Trophoblast cell (in vitro differentiated cells and primary cell): ENCODE results near the gene PEX10.

Experiments used
- DNase-seq, 2 donors: peaks; one replicate each; pipeline ENCODE4 v3.0.0-alpha.2; 2016
- H2AFZ ChIP-seq: 2 replicates; pipeline ENCODE4 v1.6.1; 2013; ENCODE audit warnings: low read length, moderate library complexity, mild to moderate bottlenecking; ENCODE audit not compliant: insufficient read depth, poor library complexity
- H2AK5ac ChIP-seq: 2 replicates; pipeline ENCODE4 v1.6.1; 2013; ENCODE audit warnings: mild to moderate bottlenecking, low read length
- H2BK120ac ChIP-seq: 2 replicates; pipeline ENCODE4 v1.6.1; 2013; ENCODE audit warnings: low read length, mild to moderate bottlenecking, moderate library complexity; ENCODE audit not compliant: insufficient read depth, poor library complexity
- H2BK12ac ChIP-seq: 2 replicates; pipeline ENCODE4 v1.6.1; 2013; ENCODE audit warnings: mild to moderate bottlenecking, low read length, moderate library complexity
- H2BK5ac ChIP-seq: 2 replicates; pipeline ENCODE4 v1.6.1; 2013; ENCODE audit warnings: low read length, low read depth, moderate library complexity, mild to moderate bottlenecking; ENCODE audit not compliant: poor library complexity
- H3K14ac ChIP-seq: 2 replicates; pipeline ENCODE4 v1.6.1; 2013; ENCODE audit warnings: mild to moderate bottlenecking, low read length
- H3K18ac ChIP-seq: 2 replicates; pipeline ENCODE4 v1.6.1; 2013; ENCODE audit warnings: mild to moderate bottlenecking, low read length
- H3K23ac ChIP-seq: 2 replicates; pipeline ENCODE4 v1.6.1; 2013; ENCODE audit warnings: low read length
- H3K27ac ChIP-seq: 2 replicates; pipeline ENCODE4 v1.5.1; 2013; ENCODE audit warnings: low read depth, mild to moderate bottlenecking, inconsistent platforms, low read length, moderate library complexity
- H3K27me3 ChIP-seq: 2 replicates; pipeline ENCODE4 v1.6.1; 2013; ENCODE audit warnings: inconsistent platforms, mild to moderate bottlenecking, low read length, moderate library complexity; ENCODE audit not compliant: insufficient read depth
- H3K36me3 ChIP-seq, 2 experiments: 1 replicate in 1 of 2; 2 replicates in 1 of 2; pipeline ENCODE4 v1.6.1; 2013; ENCODE audit warnings: low read length in 2 of 2, mild to moderate bottlenecking in 2 of 2, moderate library complexity in 1 of 2; ENCODE audit not compliant: insufficient read depth in 2 of 2, control insufficient read depth in 1 of 2
- H3K4ac ChIP-seq: 2 replicates; pipeline ENCODE4 v1.6.1; 2013; ENCODE audit warnings: low read depth, mild to moderate bottlenecking, low read length, moderate library complexity
- H3K4me1 ChIP-seq, 2 experiments: 1 replicate in 1 of 2; 2 replicates in 1 of 2; pipeline ENCODE4 v1.6.1; 2013; ENCODE audit warnings: low read length in 2 of 2, mild to moderate bottlenecking in 2 of 2, moderate library complexity in 1 of 2; ENCODE audit not compliant: insufficient read depth in 2 of 2, control insufficient read depth in 1 of 2
- H3K4me2 ChIP-seq: 2 replicates; pipeline ENCODE4 v1.6.1; 2013; ENCODE audit warnings: inconsistent platforms, mild to moderate bottlenecking, low read length, moderate library complexity
- H3K4me3 ChIP-seq: 2 replicates; pipeline ENCODE4 v1.5.1; 2013; ENCODE audit warnings: mild to moderate bottlenecking, low read depth, low read length, inconsistent platforms
- H3K79me1 ChIP-seq: one replicate; pipeline ENCODE4 v1.6.1; 2013; ENCODE audit warnings: low read length
- H3K79me2 ChIP-seq: 2 replicates; pipeline ENCODE4 v1.6.1; 2013; ENCODE audit warnings: low read length, mild to moderate bottlenecking; ENCODE audit not compliant: control insufficient read depth, insufficient read depth, poor library complexity
- H3K9ac ChIP-seq: 2 replicates; pipeline ENCODE4 v1.6.1; 2013; ENCODE audit warnings: mild to moderate bottlenecking, low read length
- H3K9me3 ChIP-seq: 2 replicates; pipeline ENCODE4 v1.6.1; 2013; ENCODE audit warnings: low read depth, mild to moderate bottlenecking, control low read depth, inconsistent platforms, low read length; ENCODE audit not compliant: insufficient read depth
- H4K12ac ChIP-seq: 2 replicates; pipeline ENCODE4 v1.6.1; 2013; ENCODE audit warnings: low read depth, mild to moderate bottlenecking, low read length, moderate library complexity
- H4K8ac ChIP-seq: 2 replicates; pipeline ENCODE4 v1.6.1; 2013; ENCODE audit warnings: low read depth, mild to moderate bottlenecking, low read length, moderate library complexity
- H4K91ac ChIP-seq: one replicate; pipeline ENCODE4 v1.6.1; 2013; ENCODE audit warnings: low read depth, mild to moderate bottlenecking, low read length, moderate library complexity
- WGBS: extraction: QIAGEN DNeasy Blood & Tissue Kit; methylation state at CpG from one replicate; pipeline ENCODE4 v1.1.7; 2013; ENCODE audit warnings: missing lambda C conversion rate; ENCODE audit not compliant: insufficient read length, insufficient coverage; ENCODE audit errors: extremely low coverage; 5-methylcytosine and 5-hydroxymethylcytosine counted together

Gene PEX10

GRCh38 chr1:2399890-2400575, 12.3 kb downstream of the PEX10 start:
- Histone ChIP-seq H2BK5ac (no peak overlapping the region), H2AFZ (no peak overlapping the region), H3K4ac (no peak overlapping the region), H3K14ac (no peak overlapping the region), H4K12ac (no peak overlapping the region), H2BK12ac (no peak overlapping the region), H3K79me2 (no peaks in the 10 kb centered on the region), H3K18ac (no peak overlapping the region), H3K4me2 (no peak overlapping the region), H3K4me1 (peaks cover 3 to 5% of the 10 kb centered on the region in 2 experiments), H3K4me3 (no peak overlapping the region), H2BK120ac (no peak overlapping the region), H3K27ac (no peak overlapping the region), H3K79me1 (no peaks in the 10 kb centered on the region), H3K9ac (no peak overlapping the region), H3K36me3 (peaks cover 80 to 86% of the 10 kb centered on the region in 2 experiments), H2AK5ac (no peak overlapping the region), H4K8ac (no peak overlapping the region), H3K23ac (no peak overlapping the region), H4K91ac (no peak overlapping the region), H3K27me3 (no peaks in the 10 kb centered on the region), H3K9me3 (no peaks in the 10 kb centered on the region)
- WGBS: no CpG with 5 or more reads among the region's 22 CpGs
- no peak for DNase-seq

DNA sequence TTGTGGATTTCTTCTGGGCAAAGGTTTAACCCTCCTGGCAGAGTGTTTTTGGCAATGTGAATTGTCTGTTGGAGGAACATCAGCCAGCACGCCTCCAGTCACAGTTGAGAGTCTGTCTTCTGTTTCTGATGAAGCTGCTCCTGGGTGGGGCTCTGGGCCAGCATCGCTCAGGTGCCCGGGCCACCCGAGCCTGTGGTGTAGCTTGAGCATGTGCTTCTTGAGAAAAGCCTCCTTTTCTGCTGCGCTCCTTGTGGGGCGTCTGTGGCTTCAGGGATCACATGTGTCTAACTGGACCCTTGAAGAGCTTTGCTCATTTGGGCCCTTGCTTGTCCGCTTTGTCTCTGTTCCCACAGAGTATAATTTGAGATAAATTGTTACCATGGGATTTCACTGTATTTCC, 13.5 kb downstream of the PEX10 start:
- H3K23ac ChIP-seq: no peak overlapping the region
- H4K91ac ChIP-seq: no peak overlapping the region

DNA sequence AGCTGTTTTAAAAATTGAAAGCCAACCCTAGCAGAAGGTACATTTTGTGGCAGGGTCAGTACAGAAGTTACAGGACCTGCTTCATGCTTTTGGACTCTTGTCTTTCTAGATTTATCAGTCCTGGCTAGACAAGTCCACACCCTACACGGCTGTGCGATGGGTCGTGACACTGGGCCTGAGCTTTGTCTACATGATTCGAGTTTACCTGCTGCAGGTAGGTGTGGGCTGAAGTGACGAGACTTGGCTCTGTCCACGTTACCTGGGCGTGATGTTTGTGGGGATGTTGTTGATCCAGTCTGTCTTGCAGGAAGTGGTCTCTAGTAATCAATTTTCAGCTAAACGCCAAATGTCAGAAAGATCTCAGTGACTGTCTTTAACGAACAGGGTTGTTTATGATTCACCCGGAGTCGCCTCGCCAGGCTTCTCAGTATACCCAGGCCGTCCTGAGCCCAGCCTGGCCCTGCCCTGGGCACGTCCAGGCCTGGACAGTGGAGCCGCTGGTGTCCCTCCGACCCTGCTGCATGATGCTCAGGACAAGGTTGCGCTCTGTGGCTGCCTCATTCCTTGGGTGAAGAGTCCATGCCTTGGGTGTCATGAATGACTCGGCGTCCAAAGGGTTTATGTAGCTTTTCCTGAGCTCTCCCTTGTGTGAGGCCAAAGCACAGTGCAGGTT, 15.2 kb downstream of the PEX10 start:
- H2BK120ac ChIP-seq: no peak overlapping the region

More for the DNA sequence above, 13.5 kb downstream of the PEX10 start:
- Histone ChIP-seq H3K4me1 (no peaks in the 10 kb centered on the region), H3K18ac (no peak overlapping the region), H2AFZ (no peak overlapping the region), H3K79me1 (no peaks in the 10 kb centered on the region), H4K8ac (no peak overlapping the region), H2BK5ac (no peak overlapping the region), H3K27me3 (no peaks in the 10 kb centered on the region), H3K27ac (no peak overlapping the region), H4K12ac (no peak overlapping the region), H3K4me3 (no peak overlapping the region), H3K79me2 (no peaks in the 10 kb centered on the region), H3K9ac (no peak overlapping the region), H2BK120ac (no peak overlapping the region), H2AK5ac (no peak overlapping the region), H3K9me3 (no peaks in the 10 kb centered on the region), H3K4me2 (no peak overlapping the region), H3K4ac (no peak overlapping the region), H3K36me3 (peaks cover 80 to 86% of the 10 kb centered on the region in 2 experiments), H3K14ac (no peak overlapping the region), H2BK12ac (no peak overlapping the region)
- no peak for DNase-seq
- WGBS: no CpG with 5 or more reads among the region's 7 CpGs

GRCh38 chr1:2396476-2396875, 15.9 kb downstream of the PEX10 start:
- Histone ChIP-seq H3K14ac (no peak overlapping the region), H3K27ac (no peak overlapping the region), H2BK5ac (no peak overlapping the region), H2AK5ac (no peak overlapping the region), H3K23ac (no peak overlapping the region), H3K4ac (no peak overlapping the region), H2AFZ (no peak overlapping the region), H3K18ac (no peak overlapping the region), H4K91ac (no peak overlapping the region), H3K4me2 (no peak overlapping the region), H3K79me1 (peaks cover 3% of the 10 kb centered on the region), H3K9ac (no peak overlapping the region), H4K8ac (no peak overlapping the region), H3K79me2 (peaks cover 14% of the 10 kb centered on the region), H3K9me3 (no peaks in the 10 kb centered on the region), H4K12ac (no peak overlapping the region), H3K27me3 (no peaks in the 10 kb centered on the region), H3K36me3 (peaks cover 63 to 75% of the 10 kb centered on the region in 2 experiments), H2BK120ac (no peak overlapping the region), H3K4me3 (no peak overlapping the region), H2BK12ac (no peak overlapping the region), H3K4me1 (peaks cover 5 to 9% of the 10 kb centered on the region in 2 experiments)
- no peak for DNase-seq
- WGBS: no CpG with 5 or more reads among the region's 5 CpGs

More for the DNA sequence above, 15.2 kb downstream of the PEX10 start:
- H3K79me2 ChIP-seq: peaks cover 9% of the 10 kb centered on the region
- H3K4me2 ChIP-seq: no peak overlapping the region
- no peak overlapping the region for H3K4me3 ChIP-seq
- H3K23ac ChIP-seq: no peak overlapping the region
- no CpG with 5 or more reads among the region's 19 CpGs for WGBS
- H3K27ac ChIP-seq: no peak overlapping the region
- no peak overlapping the region for H3K4ac ChIP-seq
- no peak overlapping the region for H2BK5ac ChIP-seq
- DNase-seq: no peak
- H4K8ac ChIP-seq: no peak overlapping the region
- H3K9me3 ChIP-seq: no peaks in the 10 kb centered on the region
- H2AFZ ChIP-seq: no peak overlapping the region
- H3K36me3 ChIP-seq: peaks cover 69 to 82% of the 10 kb centered on the region in 2 experiments
- H2BK12ac ChIP-seq: no peak overlapping the region
- H3K18ac ChIP-seq: peak overlapping the region; percentile 2
- peaks cover 5 to 9% of the 10 kb centered on the region in 2 experiments for H3K4me1 ChIP-seq
- no peaks in the 10 kb centered on the region for H3K27me3 ChIP-seq
- H4K91ac ChIP-seq: no peak overlapping the region
- H3K79me1 ChIP-seq: no peaks in the 10 kb centered on the region
- no peak overlapping the region for H3K14ac ChIP-seq
- H2AK5ac ChIP-seq: no peak overlapping the region
- no peak overlapping the region for H4K12ac ChIP-seq
- no peak overlapping the region for H3K9ac ChIP-seq
